IMR-90 (cell line): ENCODE measurements around the gene ADGB. TPM values are rescaled to one million over a fixed set of nuclear protein-coding genes. Genes with fewer than 3 reads are reported as not detected.

Experiments used
- ATAC-seq: fragments of 200-7000 bp; cut with Tn5 transposase; 2 replicates; pipeline ENCODE4 v1.9.1; 2020; ENCODE audit warnings: low read depth, mild to moderate bottlenecking, moderate library complexity
- BruUV-seq: library from RNA; stranded (reverse); fragments of 400-500 nt; replicated peaks from 2 replicates; lab custom pipeline; 2021; lab: Mats Ljungman, UMichigan
- CTCF ChIA-PET: fragments of 300-600 bp; formaldehyde crosslinking; extraction: SDS; loops from one replicate; lab custom pipeline; 2021; ENCODE audit warnings: antibody characterized with exemption; lab: Yijun Ruan, JAX
- POLR2A ChIA-PET: fragments of 300-600 bp; sonication (Branson Sonifier 250); formaldehyde crosslinking; loops from one replicate; lab custom pipeline; 2022; ENCODE audit warnings: antibody characterized with exemption; ENCODE audit not compliant: unreplicated experiment; lab: Charles Lee
- DNase-seq: peaks from one replicate; pipeline ENCODE4 v3.0.0; 2013
- H2AFZ ChIP-seq: replicated peaks from 2 replicates; pipeline ENCODE3; 2013; ENCODE audit warnings: low read length, mild to moderate bottlenecking; ENCODE audit not compliant: poor library complexity
- H2AK5ac ChIP-seq: 2 replicates; pipeline ENCODE4 v1.6.1; 2013; ENCODE audit warnings: low read depth, low read length, inconsistent platforms
- H2AK9ac ChIP-seq: replicated peaks from 2 replicates; pipeline ENCODE3; 2013; ENCODE audit warnings: mild to moderate bottlenecking, low read depth, low read length, moderate library complexity; ENCODE audit not compliant: poor library complexity
- H2BK120ac ChIP-seq: 2 replicates; pipeline ENCODE4 v1.6.1; 2013; ENCODE audit warnings: low read depth, low read length, inconsistent platforms
- H2BK15ac ChIP-seq: 3 replicates; pipeline ENCODE4 v1.6.1; 2013; ENCODE audit warnings: low read depth, low read length, inconsistent platforms
- H2BK20ac ChIP-seq: 2 replicates; pipeline ENCODE4 v1.6.1; 2013; ENCODE audit warnings: low read depth, mild to moderate bottlenecking, inconsistent platforms, low read length, moderate library complexity
- H2BK5ac ChIP-seq: 2 replicates; pipeline ENCODE4 v1.6.1; 2013; ENCODE audit warnings: mild to moderate bottlenecking, low read depth, low read length, inconsistent platforms; ENCODE audit not compliant: poor library complexity, severe bottlenecking
- H3K14ac ChIP-seq: replicated peaks from 2 replicates; pipeline ENCODE4 v1.6.1; 2013; ENCODE audit warnings: low read depth, low read length, inconsistent platforms
- H3K18ac ChIP-seq: 2 replicates; pipeline ENCODE4 v1.6.1; 2013; ENCODE audit warnings: low read depth, low read length, control low read depth
- H3K23ac ChIP-seq: 2 replicates; pipeline ENCODE4 v1.6.1; 2013; ENCODE audit warnings: low read depth, low read length, inconsistent platforms
- H3K27ac ChIP-seq: 2 replicates; pipeline ENCODE4 v1.5.1; 2013; ENCODE audit warnings: mild to moderate bottlenecking, control low read depth, low read length; ENCODE audit not compliant: insufficient read depth
- H3K27me3 ChIP-seq: 2 replicates; pipeline ENCODE4 v1.6.1; 2013; ENCODE audit warnings: low read length; ENCODE audit not compliant: control insufficient read depth, insufficient read depth
- H3K36me3 ChIP-seq: 2 replicates; pipeline ENCODE4 v1.6.1; 2013; ENCODE audit warnings: low read length, mixed read lengths; ENCODE audit not compliant: control insufficient read depth, insufficient read depth
- H3K4ac ChIP-seq: 2 replicates; pipeline ENCODE4 v1.6.1; 2013; ENCODE audit warnings: low read depth, low read length, inconsistent platforms
- H3K4me1 ChIP-seq: 2 replicates; pipeline ENCODE4 v1.6.1; 2013; ENCODE audit warnings: low read length, mixed read lengths; ENCODE audit not compliant: control insufficient read depth, insufficient read depth
- H3K4me2 ChIP-seq: 2 replicates; pipeline ENCODE4 v1.6.1; 2013; ENCODE audit warnings: low read depth, mild to moderate bottlenecking, control low read depth, low read length, moderate library complexity
- H3K4me3 ChIP-seq: 2 replicates; pipeline ENCODE4 v1.5.1; 2013; ENCODE audit warnings: low read depth, mild to moderate bottlenecking, control low read depth, low read length, moderate library complexity; ENCODE audit not compliant: insufficient read depth
- H3K56ac ChIP-seq: 2 replicates; pipeline ENCODE4 v1.6.1; 2013; ENCODE audit warnings: low read length, inconsistent platforms; ENCODE audit not compliant: insufficient read depth; ENCODE audit errors: extremely low read depth
- H3K79me1 ChIP-seq, 2 experiments: 2 replicates each; pipeline ENCODE4 v1.6.1; 2013; ENCODE audit warnings: low read length in 2 of 2, inconsistent platforms in 1 of 2, low read depth in 1 of 2
- H3K9ac ChIP-seq: 2 replicates; pipeline ENCODE4 v1.6.1; 2013; ENCODE audit warnings: low read depth, low read length, control low read depth
- H3K9me1 ChIP-seq: 2 replicates; pipeline ENCODE4 v1.6.1; 2013; ENCODE audit warnings: low read length, inconsistent platforms; ENCODE audit not compliant: insufficient read depth
- H3K9me3 ChIP-seq: 2 replicates; pipeline ENCODE4 v1.6.1; 2013; ENCODE audit warnings: low read length; ENCODE audit not compliant: control insufficient read depth, insufficient read depth
- H4K20me1 ChIP-seq: 2 replicates; pipeline ENCODE4 v1.6.1; 2013; ENCODE audit warnings: low read length, inconsistent platforms; ENCODE audit not compliant: insufficient read depth
- H4K5ac ChIP-seq: 2 replicates; pipeline ENCODE4 v1.6.1; 2013; ENCODE audit warnings: mild to moderate bottlenecking, low read depth, low read length, control low read depth
- H4K8ac ChIP-seq, 2 experiments: 2 replicates each; pipeline ENCODE4 v1.6.1; 2013; ENCODE audit warnings: low read depth in 2 of 2, low read length in 2 of 2, control low read depth in 1 of 2, inconsistent platforms in 1 of 2
- H4K91ac ChIP-seq: 2 replicates; pipeline ENCODE4 v1.6.1; 2013; ENCODE audit warnings: low read depth, low read length, inconsistent platforms; ENCODE audit not compliant: insufficient read depth
- CEBPB ChIP-seq: IDR thresholded peaks from 2 replicates; pipeline ENCODE4 v1.6.1; 2012; ENCODE audit warnings: low read depth, low read length, improper control_type of control experiment
- MAFK ChIP-seq: IDR thresholded peaks from 2 replicates; pipeline ENCODE4 v1.6.1; 2012; ENCODE audit warnings: low read depth, low read length, improper control_type of control experiment
- RAD21 ChIP-seq: IDR thresholded peaks from 2 replicates; pipeline ENCODE4 v1.6.1; 2012; ENCODE audit warnings: low read length, improper control_type of control experiment
- WGBS, 2 experiments: methylation state at CpG; one replicate each; pipeline versions ENCODE4 v1.1.5 to v1.1.7; 2013; ENCODE audit warnings: missing lambda C conversion rate in 2 of 2; ENCODE audit not compliant: insufficient read length in 1 of 2; ENCODE audit errors: extremely low coverage in 2 of 2; 5-methylcytosine and 5-hydroxymethylcytosine counted together
- dilution Hi-C: fragments of 300-500 bp; cut with HindIII; formaldehyde crosslinking; loops from one replicate; pipeline ENCODE4 v1.14.3; 2018; ENCODE audit warnings: low sequenced_read_pairs; ENCODE audit not compliant: unreplicated experiment
- in situ Hi-C: fragments of 300-500 bp; cut with MboI; formaldehyde crosslinking; loops from 3 replicates; pipeline ENCODE4 v1.14.3; 2019; ENCODE audit warnings: low sequenced_read_pairs, inconsistent platforms, mixed read lengths
- intact Hi-C: fragments of 100-400 bp; cut with micrococcal nuclease; formaldehyde crosslinking; loops from 2 replicates; pipeline ENCODE4 v1.10.0; 2022
- polyA plus RNA-seq, 3 experiments: library from polyadenylated mRNA; depleted of rRNA; stranded (reverse); fragments of >200 nt; gene quantifications; 2 replicates each; pipeline ENCODE4 v1.2.3, GENCODE V29; 2012; ENCODE audit warnings: low replicate concordance in 1 of 3
- total RNA-seq: library from RNA; depleted of rRNA; stranded (reverse); fragments of >200 nt; gene quantifications from 2 replicates; pipeline ENCODE4 v1.2.3, GENCODE V29; 2012
- TF ChIP-seq, protein P1 (sequence below): fragments of 150-350 bp; IDR thresholded peaks from 2 replicates; pipeline ENCODE4 v1.6.1; 2016; ENCODE audit warnings: low read depth, mild to moderate bottlenecking, low read length, moderate library complexity, borderline replicate concordance

The ADGB gene
- total and polyA plus RNA-seq, 2 of the 4 experiments (the other 2 are of a cell fraction) = not detected

DNA sequence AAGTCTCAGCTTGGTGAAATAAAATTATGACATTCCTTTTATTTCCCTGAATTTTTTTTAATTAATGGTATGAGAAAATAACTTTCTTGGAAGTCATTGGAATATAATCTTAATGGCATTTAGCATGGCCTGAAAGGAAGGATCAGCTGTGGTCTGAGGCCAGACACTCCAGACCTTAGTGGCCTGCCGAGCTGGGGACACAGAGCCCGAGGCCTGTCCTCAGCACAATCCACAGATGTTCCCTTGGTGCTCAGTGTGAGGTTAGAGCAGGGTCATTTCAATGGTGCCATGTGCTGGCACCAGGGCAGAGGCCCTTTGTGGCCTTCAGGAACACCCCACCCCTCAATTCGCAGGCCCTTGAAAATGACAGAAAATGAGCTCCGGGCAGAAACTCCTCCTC, 120.6 kb downstream of the ADGB start:
- Histone ChIP-seq H2BK20ac (no peak overlapping the region), H3K79me1 (no peaks in the 10 kb centered on the region), H2AFZ (no peak overlapping the region), H2BK5ac (no peak overlapping the region), H3K9me1 (no peaks in the 10 kb centered on the region), H3K4me3 (no peak overlapping the region), H2BK120ac (no peak overlapping the region), H3K4me2 (no peak overlapping the region), H3K27me3 (no peaks in the 10 kb centered on the region; the same call in 1 of the 2 replicates), H2AK9ac (no peak overlapping the region), H4K5ac (no peak overlapping the region), H3K23ac (no peak overlapping the region), H4K20me1 (no peaks in the 10 kb centered on the region), H2AK5ac (no peak overlapping the region), H3K4ac (no peak overlapping the region), H3K9ac (no peak overlapping the region), H3K18ac (no peak overlapping the region), H3K14ac (no peak overlapping the region), H2BK15ac (no peak overlapping the region), H3K4me1 (no peaks in the 10 kb centered on the region), H4K8ac (no peak overlapping the region), H3K56ac (no peak overlapping the region), H3K9me3 (no peaks in the 10 kb centered on the region), H4K91ac (no peak overlapping the region), H3K27ac (no peak overlapping the region), H3K36me3 (no peaks in the 10 kb centered on the region)
- dilution Hi-C loops (no loop called here), in situ Hi-C loops (no loop called here), intact Hi-C loops (no loop called here)
- ATAC-seq (no peak), DNase-seq (no peak)
- WGBS, 2 experiments = no CpG with 5 or more reads among the region's 4 CpGs
- no TSS peak for BruUV-seq
- ChIA-PET POLR2A (no interaction called here), CTCF (interaction anchor here (1.0 kb wide), 1 partner anchor 13 kb away, joined by 5 read pairs; no protein-coding TSS in a partner anchor)
- TF ChIP-seq, protein P1, sequence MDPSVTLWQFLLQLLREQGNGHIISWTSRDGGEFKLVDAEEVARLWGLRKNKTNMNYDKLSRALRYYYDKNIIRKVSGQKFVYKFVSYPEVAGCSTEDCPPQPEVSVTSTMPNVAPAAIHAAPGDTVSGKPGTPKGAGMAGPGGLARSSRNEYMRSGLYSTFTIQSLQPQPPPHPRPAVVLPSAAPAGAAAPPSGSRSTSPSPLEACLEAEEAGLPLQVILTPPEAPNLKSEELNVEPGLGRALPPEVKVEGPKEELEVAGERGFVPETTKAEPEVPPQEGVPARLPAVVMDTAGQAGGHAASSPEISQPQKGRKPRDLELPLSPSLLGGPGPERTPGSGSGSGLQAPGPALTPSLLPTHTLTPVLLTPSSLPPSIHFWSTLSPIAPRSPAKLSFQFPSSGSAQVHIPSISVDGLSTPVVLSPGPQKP = no peak
- TF ChIP-seq CEBPB (no peak), RAD21 (no peak), MAFK (no peak)
